Tibial artery (tissue), 4 donors: ENCODE measurements around the gene PSTPIP1.

ENCODE experiments used
- DNase-seq, 2 donors: peaks; one replicate each; pipeline ENCODE4 v3.0.0-alpha.2; 2019
- H3K27ac ChIP-seq, 2 donors: fragments of 200-600 bp; sonication (generic) in 1 of 2; 1 replicate in 1 of 2; 2 replicates in 1 of 2; pipeline ENCODE4 v1.5.1; 2018 to 2019; ENCODE audit warnings: mild to moderate bottlenecking in 1 of 2
- H3K27me3 ChIP-seq, 2 donors: fragments of 200-600 bp; sonication (generic) in 1 of 2; one replicate each; pipeline versions ENCODE4 v1.5.1 to v1.6.0; 2016 to 2019
- H3K36me3 ChIP-seq, 3 donors: fragments of 200-600 bp; sonication (generic) in 2 of 3; one replicate each; pipeline ENCODE4 v1.5.1; 2016 to 2019; ENCODE audit warnings: mild to moderate bottlenecking in 2 of 3
- H3K4me1 ChIP-seq, 4 donors: fragments of 200-600 bp; sonication (generic) in 2 of 4; 1 replicate in 3 of 4; 2 replicates in 1 of 4; pipeline ENCODE4 v1.5.1; 2016 to 2019
- H3K4me3 ChIP-seq, 2 donors: fragments of 200-600 bp; sonication (generic) in 1 of 2; 1 replicate in 1 of 2; 2 replicates in 1 of 2; pipeline ENCODE4 v1.5.1; 2018 to 2019; ENCODE audit warnings: mild to moderate bottlenecking in 2 of 2
- H3K9me3 ChIP-seq, 3 donors: fragments of 200-600 bp; sonication (generic) in 1 of 3; one replicate each; pipeline ENCODE4 v1.5.1; 2016 to 2019
- CTCF ChIP-seq, 2 experiments: fragments of 200-600 bp in 1 of 2; fragments of 450-650 bp in 1 of 2; IDR thresholded peaks; one replicate each; pipeline ENCODE4 v1.5.1; 2017 to 2019; ENCODE audit warnings: antibody characterized with exemption in 2 of 2, mild to moderate bottlenecking in 1 of 2, moderate library complexity in 1 of 2
- intact Hi-C: fragments of 100-400 bp; cut with DNase I; formaldehyde crosslinking; loops from one replicate; pipeline ENCODE4 v1.15.0; 2023; ENCODE audit warnings: low total_unique reads

The PSTPIP1 gene

GRCh38 chr15:76998663-76999285 lies 3.8 kb downstream of the PSTPIP1 start:
- intact Hi-C loops: no loop called here
- DNase-seq: peak in 1 of 2 donors; percentile 21
- H3K27ac ChIP-seq: no peak overlapping the region
- no peak overlapping the region for H3K4me3 ChIP-seq
- no peaks in the 10 kb centered on the region for H3K36me3 ChIP-seq
- peaks cover 0 to 29% (median 18%) of the 10 kb centered on the region in 4 donors for H3K4me1 ChIP-seq
- no peaks in the 10 kb centered on the region for H3K9me3 ChIP-seq
- H3K27me3 ChIP-seq: no peaks in the 10 kb centered on the region
- no peak for TF ChIP-seq CTCF (IDR thresholded peaks at IDR 0.05)

- H3K27me3 ChIP-seq: no peaks in the 10 kb centered on the region
- H3K9me3 ChIP-seq: no peaks in the 10 kb centered on the region
- no peak overlapping the region for H3K27ac ChIP-seq
- DNase-seq: peak in 1 of 2 donors; percentile 45
- no peak for TF ChIP-seq CTCF (IDR thresholded peaks at IDR 0.05)
- no peaks in the 10 kb centered on the region for H3K36me3 ChIP-seq
- no peak overlapping the region for H3K4me3 ChIP-seq
- peaks cover 0 to 26% (median 16%) of the 10 kb centered on the region in 4 donors for H3K4me1 ChIP-seq
- intact Hi-C loops: no loop called here
Measured at GRCh38 chr15:76999996-77000395, 5.1 kb downstream of the PSTPIP1 start.

GRCh38 chr15:77001351-77001750 lies 6.4 kb downstream of the PSTPIP1 start:
- TF ChIP-seq CTCF (IDR thresholded peaks at IDR 0.05): no peak
- Histone ChIP-seq H3K27me3 (no peaks in the 10 kb centered on the region), H3K4me1 (peaks cover 0 to 12% (median 4%) of the 10 kb centered on the region in 4 donors), H3K36me3 (no peaks in the 10 kb centered on the region), H3K9me3 (no peaks in the 10 kb centered on the region), H3K4me3 (no peak overlapping the region), H3K27ac (no peak overlapping the region)
- DNase-seq: peak in 1 of 2 donors; percentile 55
- intact Hi-C loops: no loop called here

- no peak overlapping the region for H3K27ac ChIP-seq
- H3K4me3 ChIP-seq: no peak overlapping the region
- H3K9me3 ChIP-seq: no peaks in the 10 kb centered on the region
- intact Hi-C loops: no loop called here
- H3K36me3 ChIP-seq: no peaks in the 10 kb centered on the region
- H3K27me3 ChIP-seq: no peaks in the 10 kb centered on the region
- H3K4me1 ChIP-seq: peaks cover 0 to 6% (median under 1%) of the 10 kb centered on the region in 4 donors
- peak in 1 of 2 donors; percentile 34 for DNase-seq
- TF ChIP-seq CTCF (IDR thresholded peaks at IDR 0.05): no peak
Measured at GRCh38 chr15:77001966-77002365, 7.0 kb downstream of the PSTPIP1 start.

GRCh38 chr15:77002436-77002835 lies 7.5 kb downstream of the PSTPIP1 start:
- no peak for DNase-seq
- Histone ChIP-seq H3K4me3 (no peak overlapping the region), H3K27ac (no peak overlapping the region), H3K27me3 (no peaks in the 10 kb centered on the region), H3K36me3 (no peaks in the 10 kb centered on the region), H3K9me3 (no peaks in the 10 kb centered on the region), H3K4me1 (peaks cover 0 to 5% (median 0%) of the 10 kb centered on the region in 4 donors)
- TF ChIP-seq CTCF (IDR thresholded peaks at IDR 0.05): no peak
- intact Hi-C loops: no loop called here
